ENCODE data around the gene ADARB1.

DNA sequence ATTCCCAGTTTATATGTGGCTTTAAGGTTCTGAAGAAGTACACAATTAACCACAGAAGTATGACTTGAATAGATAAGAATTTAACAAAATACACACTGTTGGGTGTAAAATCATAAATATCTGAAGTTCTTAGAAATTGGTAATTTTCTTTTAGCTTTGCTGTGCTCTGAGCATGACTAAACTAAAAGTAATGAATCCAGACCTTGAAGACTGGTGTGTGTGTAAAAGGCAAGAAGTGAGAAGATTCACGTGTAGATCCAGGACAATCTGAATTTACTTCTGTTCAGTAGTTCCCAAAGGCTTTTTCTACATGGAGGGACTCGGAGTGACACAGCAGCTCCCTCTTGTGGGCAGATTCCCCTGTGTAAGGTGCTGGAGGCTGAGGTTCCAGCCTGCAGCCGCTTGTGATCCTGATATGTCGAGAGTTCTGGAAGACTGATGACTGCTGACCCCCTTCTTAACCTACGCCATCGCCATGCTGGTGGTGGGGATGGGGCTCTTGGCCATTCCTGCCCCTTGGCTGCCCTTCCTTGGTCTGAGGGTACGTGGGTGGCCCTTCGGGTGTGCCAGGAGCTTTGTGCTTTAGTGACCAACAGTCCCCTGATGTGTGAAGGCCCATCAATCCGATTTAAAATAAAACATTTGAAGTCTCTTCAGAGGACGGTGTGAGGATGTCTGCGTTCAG is 62.7 kb downstream of the ADARB1 start:
- no peak for TF ChIP-seq EP300 (IDR thresholded peaks at IDR 0.05)
- TF ChIP-seq, protein P1, sequence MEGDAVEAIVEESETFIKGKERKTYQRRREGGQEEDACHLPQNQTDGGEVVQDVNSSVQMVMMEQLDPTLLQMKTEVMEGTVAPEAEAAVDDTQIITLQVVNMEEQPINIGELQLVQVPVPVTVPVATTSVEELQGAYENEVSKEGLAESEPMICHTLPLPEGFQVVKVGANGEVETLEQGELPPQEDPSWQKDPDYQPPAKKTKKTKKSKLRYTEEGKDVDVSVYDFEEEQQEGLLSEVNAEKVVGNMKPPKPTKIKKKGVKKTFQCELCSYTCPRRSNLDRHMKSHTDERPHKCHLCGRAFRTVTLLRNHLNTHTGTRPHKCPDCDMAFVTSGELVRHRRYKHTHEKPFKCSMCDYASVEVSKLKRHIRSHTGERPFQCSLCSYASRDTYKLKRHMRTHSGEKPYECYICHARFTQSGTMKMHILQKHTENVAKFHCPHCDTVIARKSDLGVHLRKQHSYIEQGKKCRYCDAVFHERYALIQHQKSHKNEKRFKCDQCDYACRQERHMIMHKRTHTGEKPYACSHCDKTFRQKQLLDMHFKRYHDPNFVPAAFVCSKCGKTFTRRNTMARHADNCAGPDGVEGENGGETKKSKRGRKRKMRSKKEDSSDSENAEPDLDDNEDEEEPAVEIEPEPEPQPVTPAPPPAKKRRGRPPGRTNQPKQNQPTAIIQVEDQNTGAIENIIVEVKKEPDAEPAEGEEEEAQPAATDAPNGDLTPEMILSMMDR (IDR thresholded peaks at IDR 0.05): peak in 5 of 7 experiments; percentile 44 to 77 (median 74)
- TF ChIP-seq POLR2AphosphoS5 (IDR thresholded peaks at IDR 0.05): no peak

Data from stomach (tissue), 4 donors.